Measurements from ENCODE around the gene IGSF23. TPM values are rescaled to one million over a fixed set of nuclear protein-coding genes. Genes with fewer than 3 reads are reported as not detected.

IGSF23 gene
- total RNA-seq, 1 donor from 2014 or later = not detected

DNA sequence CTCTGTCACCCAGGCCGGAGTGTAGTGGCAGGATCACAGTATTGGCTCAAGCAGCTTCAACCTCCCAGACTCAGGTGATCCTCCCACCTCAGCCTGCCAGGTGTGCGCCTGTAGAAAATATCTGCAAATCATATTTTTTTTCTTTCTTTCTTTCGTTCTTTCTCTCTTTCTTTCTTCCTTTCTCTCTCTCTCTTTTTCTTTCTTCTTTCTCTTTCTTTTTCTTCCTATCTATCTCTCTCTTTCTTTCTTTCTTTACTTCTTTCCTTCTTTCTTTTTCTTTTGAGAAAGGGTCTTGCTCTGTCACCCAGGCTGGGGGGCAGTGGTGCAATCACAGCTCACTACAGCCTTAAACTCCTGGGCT is 16.3 kb upstream of the IGSF23 start:
- H3K27ac Mint-ChIP-seq = no peak overlapping the region
- TF ChIP-seq, protein P1, sequence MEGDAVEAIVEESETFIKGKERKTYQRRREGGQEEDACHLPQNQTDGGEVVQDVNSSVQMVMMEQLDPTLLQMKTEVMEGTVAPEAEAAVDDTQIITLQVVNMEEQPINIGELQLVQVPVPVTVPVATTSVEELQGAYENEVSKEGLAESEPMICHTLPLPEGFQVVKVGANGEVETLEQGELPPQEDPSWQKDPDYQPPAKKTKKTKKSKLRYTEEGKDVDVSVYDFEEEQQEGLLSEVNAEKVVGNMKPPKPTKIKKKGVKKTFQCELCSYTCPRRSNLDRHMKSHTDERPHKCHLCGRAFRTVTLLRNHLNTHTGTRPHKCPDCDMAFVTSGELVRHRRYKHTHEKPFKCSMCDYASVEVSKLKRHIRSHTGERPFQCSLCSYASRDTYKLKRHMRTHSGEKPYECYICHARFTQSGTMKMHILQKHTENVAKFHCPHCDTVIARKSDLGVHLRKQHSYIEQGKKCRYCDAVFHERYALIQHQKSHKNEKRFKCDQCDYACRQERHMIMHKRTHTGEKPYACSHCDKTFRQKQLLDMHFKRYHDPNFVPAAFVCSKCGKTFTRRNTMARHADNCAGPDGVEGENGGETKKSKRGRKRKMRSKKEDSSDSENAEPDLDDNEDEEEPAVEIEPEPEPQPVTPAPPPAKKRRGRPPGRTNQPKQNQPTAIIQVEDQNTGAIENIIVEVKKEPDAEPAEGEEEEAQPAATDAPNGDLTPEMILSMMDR (IDR thresholded peaks at IDR 0.05) = no peak
- DNase-seq (no peak), ATAC-seq (ENCODE audit: low read depth) (no peak)
- H3K4me3 Mint-ChIP-seq = no peak overlapping the region
- H3K36me3 Mint-ChIP-seq (ENCODE audit: low read depth) = no peaks in the 10 kb centered on the region
- no peaks in the 10 kb centered on the region for H3K4me1 Mint-ChIP-seq
- H3K9me3 Mint-ChIP-seq = peaks cover 8% of the 10 kb centered on the region
- POLR2A ChIA-PET = no interaction called here
- intact Hi-C loops (cut with micrococcal nuclease) = no loop called here
- CTCF ChIA-PET = no interaction called here
- H3K27me3 Mint-ChIP-seq = peaks cover 36% of the 10 kb centered on the region

DNA sequence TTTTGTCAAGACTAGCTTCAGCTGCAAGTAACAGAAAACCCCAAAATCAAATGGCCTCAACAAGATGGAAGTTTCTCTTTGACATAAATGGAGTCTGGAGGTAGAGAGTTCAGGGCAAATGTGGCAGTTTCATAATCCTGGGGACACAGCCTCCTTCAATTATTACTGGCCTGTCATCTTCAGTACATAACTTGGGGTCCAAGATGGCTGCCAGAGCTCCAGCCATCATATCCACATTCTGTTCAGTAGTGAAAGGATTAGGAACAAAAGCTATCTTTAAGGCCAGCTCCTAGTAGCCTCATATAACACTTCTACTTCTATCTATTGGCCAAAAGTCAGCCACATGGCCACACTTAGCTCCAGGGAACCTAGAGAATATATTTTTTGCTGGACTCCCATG is 15.0 kb upstream of the IGSF23 start:
- Mint-ChIP-seq H3K4me3 (no peak overlapping the region), H3K36me3 (ENCODE audit: low read depth) (no peaks in the 10 kb centered on the region), H3K9me3 (peaks cover 8% of the 10 kb centered on the region), H3K27ac (no peak overlapping the region), H3K27me3 (peaks cover 33% of the 10 kb centered on the region), H3K4me1 (no peaks in the 10 kb centered on the region)
- DNase-seq = no peak
- ATAC-seq (ENCODE audit: low read depth) = no peak
- intact Hi-C loops (cut with micrococcal nuclease) = no loop called here
- ChIA-PET CTCF (no interaction called here), POLR2A (no interaction called here)
- TF ChIP-seq, protein P1 (IDR thresholded peaks at IDR 0.05) = no peak

DNA sequence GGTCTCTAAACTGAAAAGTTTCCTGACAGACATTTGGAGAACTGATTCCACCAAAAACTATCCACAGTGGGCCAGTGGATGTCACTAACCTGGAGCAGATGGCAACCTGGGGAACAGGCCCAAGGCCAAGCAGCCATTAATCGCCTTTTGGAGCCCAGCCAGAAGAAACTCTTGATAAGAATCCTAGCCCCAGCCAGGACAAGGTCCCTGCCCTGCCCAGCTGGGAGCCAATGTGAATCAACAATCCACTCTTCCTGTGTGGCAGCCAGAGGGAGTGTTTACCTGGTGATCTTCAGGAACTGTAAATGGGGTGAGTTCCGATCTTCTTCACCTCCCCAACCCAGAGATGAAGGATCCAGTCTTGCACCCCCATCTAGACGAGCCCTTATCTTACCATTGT is 14.5 kb upstream of the IGSF23 start:
- TF ChIP-seq, protein P1 (IDR thresholded peaks at IDR 0.05) = no peak
- H3K4me3 Mint-ChIP-seq = no peak overlapping the region
- intact Hi-C loops (cut with micrococcal nuclease) = no loop called here
- H3K36me3 Mint-ChIP-seq (ENCODE audit: low read depth) = no peaks in the 10 kb centered on the region
- ChIA-PET POLR2A (no interaction called here), CTCF (no interaction called here)
- H3K27me3 Mint-ChIP-seq = peaks cover 30% of the 10 kb centered on the region
- H3K9me3 Mint-ChIP-seq = peaks cover 8% of the 10 kb centered on the region
- DNase-seq = no peak
- H3K27ac Mint-ChIP-seq = no peak overlapping the region
- H3K4me1 Mint-ChIP-seq = no peaks in the 10 kb centered on the region
- ATAC-seq (ENCODE audit: low read depth) = no peak

- no peaks in the 10 kb centered on the region for H3K36me3 Mint-ChIP-seq (ENCODE audit: low read depth)
- CTCF ChIA-PET = no interaction called here
- peaks cover 8% of the 10 kb centered on the region for H3K9me3 Mint-ChIP-seq
- POLR2A ChIA-PET = no interaction called here
- H3K4me1 Mint-ChIP-seq = no peaks in the 10 kb centered on the region
- ATAC-seq (ENCODE audit: low read depth) (no peak), DNase-seq (no peak)
- TF ChIP-seq, protein P1 (IDR thresholded peaks at IDR 0.05) = no peak
- H3K27me3 Mint-ChIP-seq = peaks cover 31% of the 10 kb centered on the region
- no peak overlapping the region for H3K4me3 Mint-ChIP-seq
- intact Hi-C loops (cut with micrococcal nuclease) = no loop called here
- H3K27ac Mint-ChIP-seq = no peak overlapping the region
These were observed 12.9 kb upstream of the IGSF23 start for GRCh38 chr19:44600466-44600865.

GRCh38 chr19:44602081-44602480 is 11.3 kb upstream of the IGSF23 start:
- TF ChIP-seq, protein P1 (IDR thresholded peaks at IDR 0.05) = no peak
- Mint-ChIP-seq H3K36me3 (ENCODE audit: low read depth) (no peaks in the 10 kb centered on the region), H3K27ac (no peak overlapping the region), H3K9me3 (peaks cover 10% of the 10 kb centered on the region), H3K27me3 (peaks cover 23% of the 10 kb centered on the region), H3K4me3 (no peak overlapping the region), H3K4me1 (peaks cover 3% of the 10 kb centered on the region)
- ChIA-PET POLR2A (no interaction called here), CTCF (no interaction called here)
- intact Hi-C loops (cut with micrococcal nuclease) = no loop called here
- DNase-seq (no peak), ATAC-seq (ENCODE audit: low read depth) (no peak)

Measured in activated B cell treated with CpG ODN at 0.5 μM for 24 hours (primary cell).